Gastroesophageal sphincter (tissue), 4 donors: ENCODE measurements around the gene PTPRK. TPM values are rescaled to one million over a fixed set of nuclear protein-coding genes. Genes with fewer than 3 reads are reported as not detected.

Experiments used
- ATAC-seq: fragments of 150-250 bp; one replicate; pipeline ENCODE4 v1.9.1; 2016; ENCODE audit warnings: mild to moderate bottlenecking, moderate library complexity
- H3K27ac ChIP-seq, 4 donors: fragments of 200-600 bp; sonication (generic) in 3 of 4; 1 replicate in 3 of 4; 2 replicates in 1 of 4; pipeline ENCODE4 v1.5.1; 2016 to 2019
- H3K27me3 ChIP-seq: fragments of 200-600 bp; sonication (generic); one replicate; pipeline ENCODE4 v1.5.1; 2019
- H3K36me3 ChIP-seq, 2 donors: fragments of 200-600 bp; sonication (generic); one replicate each; pipeline ENCODE4 v1.5.1; 2019; ENCODE audit warnings: control low read depth in 1 of 2
- H3K4me1 ChIP-seq, 3 donors: fragments of 200-600 bp; sonication (generic); 1 replicate in 2 of 3; 2 replicates in 1 of 3; pipeline ENCODE4 v1.5.1; 2016 to 2019; ENCODE audit warnings: control low read depth in 2 of 3
- H3K4me3 ChIP-seq, 2 donors: fragments of 200-600 bp; sonication (generic); one replicate each; pipeline ENCODE4 v1.5.1; 2019; ENCODE audit warnings: mild to moderate bottlenecking in 1 of 2, moderate library complexity in 1 of 2
- H3K9me3 ChIP-seq, 3 donors: fragments of 200-600 bp; sonication (generic); one replicate each; pipeline ENCODE4 v1.5.1; 2017 to 2019; ENCODE audit warnings: control low read depth in 2 of 3
- CTCF ChIP-seq, 4 experiments: fragments of 200-600 bp in 2 of 4; fragments of 450-650 bp in 2 of 4; sonication (generic) in 1 of 4; IDR thresholded peaks; one replicate each; pipeline ENCODE4 v1.5.1; 2017 to 2019; ENCODE audit warnings: antibody characterized with exemption in 4 of 4, mild to moderate bottlenecking in 2 of 4, moderate library complexity in 2 of 4
- EP300 ChIP-seq: sonication (generic); formaldehyde crosslinking; IDR thresholded peaks from one replicate; pipeline ENCODE4 v1.6.1; 2017; ENCODE audit warnings: antibody characterized with exemption, mild to moderate bottlenecking
- POLR2A ChIP-seq, 2 donors: fragments of 450-650 bp; IDR thresholded peaks; one replicate each; pipeline ENCODE4 v1.6.1; 2017; ENCODE audit warnings: antibody characterized with exemption in 2 of 2, mild to moderate bottlenecking in 2 of 2, moderate library complexity in 1 of 2
- POLR2AphosphoS5 ChIP-seq: sonication (generic); formaldehyde crosslinking; IDR thresholded peaks from one replicate; pipeline ENCODE4 v1.6.1; 2017; ENCODE audit warnings: antibody characterized with exemption
- WGBS, 2 donors: methylation state at CpG; one replicate each; pipeline ENCODE4 v1.1.5; 2018; ENCODE audit warnings: low coverage in 1 of 2; 5-methylcytosine and 5-hydroxymethylcytosine counted together
- total RNA-seq, 4 donors: library from RNA; depleted of rRNA; stranded (reverse); fragments of >200 nt; gene quantifications; one replicate each; pipeline ENCODE4 v1.1.0, GENCODE V29; 2016

The PTPRK gene
- total RNA-seq, 4 donors from 2014 or later: 42.0 to 47.6 (median 45.8) TPM

GRCh38 chr6:128479048-128479666 is 41.2 kb downstream of the PTPRK start:
- no peak for ATAC-seq
- Histone ChIP-seq H3K27me3 (no peaks in the 10 kb centered on the region), H3K9me3 (no peaks in the 10 kb centered on the region), H3K36me3 (no peaks in the 10 kb centered on the region), H3K27ac (no peak overlapping the region), H3K4me1 (peaks cover 0 to 17% (median 5%) of the 10 kb centered on the region in 3 donors), H3K4me3 (no peak overlapping the region)
- WGBS, 2 donors: 79 to 94% methylated on average over 2 of the region's 2 CpGs
- TF ChIP-seq EP300 (no peak), CTCF (IDR thresholded peaks at IDR 0.05) (no peak), POLR2AphosphoS5 (no peak), POLR2A (IDR thresholded peaks at IDR 0.05) (no peak)

GRCh38 chr6:128478230-128479047 is 42.0 kb downstream of the PTPRK start:
- TF ChIP-seq EP300 (no peak), POLR2AphosphoS5 (no peak), CTCF (IDR thresholded peaks at IDR 0.05) (no peak), POLR2A (IDR thresholded peaks at IDR 0.05) (no peak)
- WGBS, 2 donors: 65 to 66% methylated on average over 2 to 3 of the region's 3 CpGs
- peaks cover 0 to 17% (median 5%) of the 10 kb centered on the region in 3 donors for H3K4me1 ChIP-seq
- peak overlapping the region; percentile 14 to 28 for H3K4me3 ChIP-seq
- no peaks in the 10 kb centered on the region for H3K36me3 ChIP-seq
- no peaks in the 10 kb centered on the region for H3K9me3 ChIP-seq
- H3K27me3 ChIP-seq: no peaks in the 10 kb centered on the region
- ATAC-seq: no peak
- no peak overlapping the region for H3K27ac ChIP-seq

- Histone ChIP-seq H3K4me3 (no peak overlapping the region), H3K36me3 (no peaks in the 10 kb centered on the region), H3K27ac (no peak overlapping the region), H3K4me1 (peaks cover 0 to 31% (median 5%) of the 10 kb centered on the region in 3 donors), H3K27me3 (no peaks in the 10 kb centered on the region), H3K9me3 (no peaks in the 10 kb centered on the region)
- 50 to 78% methylated on average over 1 of the region's 1 CpG for WGBS, 2 donors
- ATAC-seq: no peak
- no peak for TF ChIP-seq POLR2A (IDR thresholded peaks at IDR 0.05)
- TF ChIP-seq POLR2AphosphoS5: no peak
- TF ChIP-seq CTCF (IDR thresholded peaks at IDR 0.05): no peak
- no peak for TF ChIP-seq EP300
Measured at GRCh38 chr6:128474933-128475332, 45.5 kb downstream of the PTPRK start.

- TF ChIP-seq POLR2A (IDR thresholded peaks at IDR 0.05): no peak
- TF ChIP-seq CTCF (IDR thresholded peaks at IDR 0.05): no peak
- no peak for TF ChIP-seq EP300
- no peak for TF ChIP-seq POLR2AphosphoS5
- Histone ChIP-seq H3K36me3 (no peaks in the 10 kb centered on the region), H3K4me1 (peaks cover 0 to 27% (median 5%) of the 10 kb centered on the region in 3 donors), H3K4me3 (no peak overlapping the region), H3K27ac (no peak overlapping the region), H3K9me3 (no peaks in the 10 kb centered on the region), H3K27me3 (no peaks in the 10 kb centered on the region)
- no peak for ATAC-seq
- WGBS, 2 donors: 86% methylated on average over 1 of the region's 1 CpG; no CpG with 5 or more reads in 1 of the 2 donors
Measured at GRCh38 chr6:128474481-128474880, 45.9 kb downstream of the PTPRK start.
